GM23338 (cell line): ENCODE data around the gene POU4F2. TPM values are rescaled to one million over a fixed set of nuclear protein-coding genes. Genes with fewer than 3 reads are reported as not detected.
A peak's percentile ranks its signal among the peaks of the same experiment; 100 is the strongest.

ENCODE experiments used
- ATAC-seq: fragments of 200-7000 bp; cut with Tn5 transposase; 3 replicates; pipeline ENCODE4 v1.9.1; 2020
- DNase-seq: peaks from one replicate; pipeline ENCODE4 v3.0.0-alpha.2; 2015; ENCODE audit warnings: low spot score
- H2AFZ ChIP-seq: fragments of 200-600 bp; sonication (generic); 2 replicates; pipeline ENCODE4 v1.8.0; 2016; ENCODE audit warnings: antibody characterized with exemption, mild to moderate bottlenecking, moderate library complexity
- H3F3A ChIP-seq: fragments of 200-600 bp; sonication (generic); replicated peaks from 2 replicates; pipeline ENCODE4 v1.8.0; 2017; ENCODE audit warnings: antibody characterized with exemption, mixed run types, low read depth
- H3K27ac ChIP-seq: fragments of 200-600 bp; sonication (generic); 2 replicates; pipeline ENCODE4 v1.6.1; 2016; ENCODE audit warnings: low read depth
- H3K27me3 ChIP-seq: fragments of 200-600 bp; sonication (generic); 2 replicates; pipeline ENCODE4 v1.8.0; 2016; ENCODE audit warnings: mild to moderate bottlenecking, mixed run types, moderate library complexity; ENCODE audit not compliant: insufficient read depth
- H3K36me3 ChIP-seq: fragments of 200-600 bp; sonication (generic); 2 replicates; pipeline ENCODE4 v1.8.0; 2016; ENCODE audit warnings: mild to moderate bottlenecking; ENCODE audit not compliant: insufficient read depth
- H3K4me1 ChIP-seq: fragments of 200-600 bp; sonication (generic); 2 replicates; pipeline ENCODE4 v1.8.0; 2016; ENCODE audit warnings: mild to moderate bottlenecking, moderate library complexity; ENCODE audit not compliant: insufficient read depth
- H3K4me2 ChIP-seq: fragments of 200-600 bp; sonication (generic); 2 replicates; pipeline ENCODE4 v1.7.1; 2017; ENCODE audit warnings: mixed run types
- H3K4me3 ChIP-seq: fragments of 200-600 bp; sonication (generic); 2 replicates; pipeline ENCODE4 v1.6.1; 2016; ENCODE audit warnings: mixed run types
- H3K79me2 ChIP-seq: fragments of 200-600 bp; sonication (generic); replicated peaks from 2 replicates; pipeline ENCODE4 v1.8.0; 2017; ENCODE audit warnings: mild to moderate bottlenecking; ENCODE audit not compliant: insufficient read depth
- H3K9me2 ChIP-seq: fragments of 200-600 bp; sonication (generic); 2 replicates; pipeline ENCODE4 v1.8.0; 2017; ENCODE audit not compliant: insufficient read depth
- H4K20me1 ChIP-seq: fragments of 200-600 bp; sonication (generic); replicated peaks from 2 replicates; pipeline ENCODE4 v1.8.0; 2017; ENCODE audit warnings: mild to moderate bottlenecking; ENCODE audit not compliant: insufficient read depth
- H3K27ac Mint-ChIP-seq: 2 replicates; pipeline ENCODE4 v1.8.0; 2020; ENCODE audit warnings: inconsistent platforms, mild to moderate bottlenecking, moderate library complexity, mixed read lengths
- H3K27me3 Mint-ChIP-seq: 3 replicates; pipeline ENCODE4 v1.8.0; 2022; ENCODE audit warnings: low read depth, mild to moderate bottlenecking, moderate library complexity, mixed read lengths, inconsistent platforms; ENCODE audit not compliant: insufficient read depth, poor library complexity
- H3K36me3 Mint-ChIP-seq: 3 replicates; pipeline ENCODE4 v1.8.0; 2021; ENCODE audit warnings: low read depth, mild to moderate bottlenecking, inconsistent platforms, moderate library complexity, mixed read lengths
- H3K4me1 Mint-ChIP-seq: 3 replicates; pipeline ENCODE4 v1.8.0; 2020; ENCODE audit warnings: mild to moderate bottlenecking, inconsistent platforms, mixed read lengths
- H3K4me3 Mint-ChIP-seq: 3 replicates; pipeline ENCODE4 v1.8.0; 2021; ENCODE audit warnings: moderate library complexity, mild to moderate bottlenecking, inconsistent platforms, mixed read lengths
- H3K9me3 Mint-ChIP-seq: 3 replicates; pipeline ENCODE4 v1.8.0; 2020; ENCODE audit warnings: moderate library complexity, mild to moderate bottlenecking, inconsistent platforms, mixed read lengths
- CTCF ChIP-seq, 2 experiments: fragments of 200-600 bp in 1 of 2; sonication (generic) in 1 of 2; conservative IDR thresholded peaks; 2 replicates each; pipeline versions ENCODE4 v1.5.1 to v1.6.1; 2016 to 2017; ENCODE audit warnings: antibody characterized with exemption in 2 of 2, low read depth in 2 of 2, mild to moderate bottlenecking in 2 of 2, moderate library complexity in 1 of 2
- EZH2 ChIP-seq: fragments of 200-600 bp; sonication (generic); IDR thresholded peaks from one replicate; pipeline ENCODE4 v1.8.0; 2017; ENCODE audit warnings: antibody characterized with exemption, mild to moderate bottlenecking, low read depth; ENCODE audit not compliant: unreplicated experiment
- EZH2phosphoT487 ChIP-seq: fragments of 200-600 bp; sonication (generic); IDR thresholded peaks from one replicate; pipeline ENCODE4 v1.8.1; 2018; ENCODE audit warnings: antibody characterized with exemption; ENCODE audit not compliant: unreplicated experiment
- NANOG ChIP-seq: IDR thresholded peaks from 2 replicates; pipeline ENCODE4 v1.6.1; 2016; ENCODE audit warnings: antibody characterized with exemption, borderline replicate concordance
- POLR2AphosphoS5 ChIP-seq: IDR thresholded peaks from 2 replicates; pipeline ENCODE4 v1.6.1; 2016; ENCODE audit warnings: antibody characterized with exemption, low read depth
- ZNF331 ChIP-seq: fragments of 250-450 bp; sonication (Bioruptor Pico); IDR thresholded peaks from 2 replicates; pipeline ENCODE4 v1.5.0; 2020; ENCODE audit warnings: low read depth, mild to moderate bottlenecking, moderate library complexity
- polyA plus RNA-seq: library from polyadenylated mRNA; unstranded; fragments of >200 nt; fragmentation: Nextera tagmentation; extraction: Ambion mirVana; gene quantifications from 2 replicates; pipeline ENCODE4 v1.2.1, GENCODE V29; 2016
- total RNA-seq: library from RNA; depleted of rRNA; stranded (reverse); fragments of >200 nt; shearing (Covaris generic); gene quantifications from 2 replicates; pipeline ENCODE4 v1.2.3, GENCODE V29; 2014

Gene POU4F2
- total and polyA plus RNA-seq, 2 experiments from 2014 or later, result not detected

GRCh38 chr4:146633471-146633800 is 5.3 kb upstream of the POU4F2 start:
- H3K27me3 Mint-ChIP-seq, result peaks cover 82% of the 10 kb centered on the region

GRCh38 chr4:146634825-146635224 is 3.9 kb upstream of the POU4F2 start:
- Histone ChIP-seq H3K27ac (no peak overlapping the region), H3K4me2 (no peak overlapping the region), H2AFZ (no peak overlapping the region), H4K20me1 (peaks cover 8% of the 10 kb centered on the region; the same call in 1 of the 2 replicates), H3K4me1 (peaks cover 29% of the 10 kb centered on the region), H3K79me2 (no peaks in the 10 kb centered on the region), H3K27me3 (peaks cover 100% of the 10 kb centered on the region), H3F3A (0 out of 2 replicates have a peak, but pooled peaks cover 4% of the 10 kb centered on the region), H3K9me2 (no peaks in the 10 kb centered on the region), H3K4me3 (no peak overlapping the region), H3K36me3 (no peaks in the 10 kb centered on the region)
- Mint-ChIP-seq H3K27ac (no peak overlapping the region), H3K9me3 (0 out of 3 replicates have a peak, but pooled peaks cover 3% of the 10 kb centered on the region), H3K27me3 (peaks cover 93% of the 10 kb centered on the region), H3K36me3 (no peaks in the 10 kb centered on the region; the same call in 2 of the 3 replicates), H3K4me1 (peaks cover 42% of the 10 kb centered on the region), H3K4me3 (no peak overlapping the region)
- DNase-seq (no peak), ATAC-seq (no peak)
- TF ChIP-seq NANOG, result no peak
- peak; percentile 63 for TF ChIP-seq EZH2

More at GRCh38 chr4:146633471-146633800, 5.3 kb upstream of the POU4F2 start:
- H3K27ac ChIP-seq, result no peak overlapping the region
- H3K36me3 Mint-ChIP-seq, result no peaks in the 10 kb centered on the region; the same call in 2 of the 3 replicates
- no peaks in the 10 kb centered on the region for H3K79me2 ChIP-seq
- peaks cover 23% of the 10 kb centered on the region for H3K4me1 ChIP-seq
- DNase-seq (peak; percentile 67), ATAC-seq (peak; percentile 58)
- peak overlapping the region; percentile 83 for H3K4me2 ChIP-seq
- H3K4me1 Mint-ChIP-seq, result peaks cover 36% of the 10 kb centered on the region
- H3K27ac Mint-ChIP-seq, result no peak overlapping the region
- peaks cover 8% of the 10 kb centered on the region; the same call in 1 of the 2 replicates for H4K20me1 ChIP-seq
- no peaks in the 10 kb centered on the region for H3K9me2 ChIP-seq
- H3K4me3 Mint-ChIP-seq, result peak overlapping the region; percentile 63
- 0 out of 3 replicates have a peak, but pooled peaks cover 3% of the 10 kb centered on the region for H3K9me3 Mint-ChIP-seq
- H3K27me3 ChIP-seq, result peaks cover 100% of the 10 kb centered on the region
- no peaks in the 10 kb centered on the region for H3K36me3 ChIP-seq
- H3F3A ChIP-seq, result 0 out of 2 replicates have a peak, but pooled peaks cover 4% of the 10 kb centered on the region
- peak overlapping the region; percentile 54 for H3K4me3 ChIP-seq
- peak overlapping the region; percentile 78 for H2AFZ ChIP-seq
- TF ChIP-seq CTCF (conservative IDR thresholded peaks at IDR 0.05; ENCODE audit: low read depth in 2 of 2), result no peak
- TF ChIP-seq POLR2AphosphoS5, result no peak
- TF ChIP-seq EZH2, result peak; percentile 82
- TF ChIP-seq EZH2phosphoT487, result peak; percentile 53

GRCh38 chr4:146637621-146638332 is 916 bp upstream of the POU4F2 start:
- Mint-ChIP-seq H3K27ac (no peak overlapping the region), H3K27me3 (peaks cover 99% of the 10 kb centered on the region), H3K4me1 (peaks cover 46% of the 10 kb centered on the region), H3K4me3 (peak overlapping the region; percentile 82), H3K9me3 (peaks cover 8% of the 10 kb centered on the region; the same call in 1 of the 3 replicates), H3K36me3 (no peaks in the 10 kb centered on the region; the same call in 2 of the 3 replicates)
- H3K79me2 ChIP-seq, result no peaks in the 10 kb centered on the region
- H3K4me1 ChIP-seq, result peaks cover 30% of the 10 kb centered on the region
- TF ChIP-seq EZH2phosphoT487 (peak; percentile 49), ZNF331 (CRISPR knock-in tag) (no peak)
- peak; percentile 9 for ATAC-seq
- H3K36me3 ChIP-seq, result no peaks in the 10 kb centered on the region
- DNase-seq, result no peak
- H3K4me2 ChIP-seq, result peak overlapping the region; percentile 90
- H2AFZ ChIP-seq, result peak overlapping the region; percentile 99; the same call in 1 of the 2 replicates
- peaks cover 19% of the 10 kb centered on the region for H4K20me1 ChIP-seq
- no peak overlapping the region for H3K27ac ChIP-seq
- 0 out of 2 replicates have a peak, but pooled peaks cover 4% of the 10 kb centered on the region for H3F3A ChIP-seq
- peaks cover 100% of the 10 kb centered on the region for H3K27me3 ChIP-seq
- no peaks in the 10 kb centered on the region for H3K9me2 ChIP-seq
- peak overlapping the region; percentile 79 for H3K4me3 ChIP-seq
